K562 (cell line): ENCODE data around the gene PCSK7. TPM values are rescaled to one million over a fixed set of nuclear protein-coding genes. Genes with fewer than 3 reads are reported as not detected.
"Not testable (repeated sequence)": the region's sequence is repeated elsewhere in the genome, so short reads cannot be mapped to it uniquely, and the experiment has no call there.

Experiments used
- ATAC-seq: fragments of 200-7000 bp; cut with Tn5 transposase; 3 replicates; pipeline ENCODE4 v1.9.1; 2020; ENCODE audit warnings: moderate library complexity
- BruUV-seq: library from RNA; stranded (reverse); fragments of 400-500 nt; replicated peaks from 2 replicates; lab custom pipeline; 2021; lab: Mats Ljungman, UMichigan
- CTCF ChIA-PET: fragments of 300-600 bp; formaldehyde crosslinking; extraction: SDS; loops from one replicate; lab custom pipeline; 2021; ENCODE audit warnings: low intra/inter-chr PET ratio; lab: Yijun Ruan, JAX
- POLR2A ChIA-PET: fragments of 300-600, 350-650 bp; sonication (Branson Sonifier 250); formaldehyde crosslinking; extraction: SDS; loops from one replicate; lab custom pipeline; 2021; ENCODE audit warnings: antibody characterized with exemption, inconsistent platforms; lab: Yijun Ruan, JAX
- DNase-seq, 4 experiments: peaks; one replicate each; pipeline versions ENCODE4 v3.0.0 to v3.0.0-alpha.2; 2011 to 2018; ENCODE audit warnings: low spot score in 3 of 4, mixed read lengths in 3 of 4; ENCODE audit errors: extremely low read depth in 1 of 4
- FAIRE-seq: peaks from 2 replicates; lab custom pipeline; 2011; peaks lifted over from hg19 to GRCh38; lab: Jason Lieb, UNC
- H2AFZ ChIP-seq: 2 replicates; pipeline ENCODE4 v1.6.0; 2011; ENCODE audit warnings: low read depth, low read length, control low read depth, inconsistent platforms
- H3K27ac ChIP-seq: fragments of 200-600 bp; 3 replicates; pipeline ENCODE4 v1.8.0; 2011; ENCODE audit warnings: low read depth, mild to moderate bottlenecking, control low read depth, inconsistent platforms, low read length, moderate library complexity, mixed read lengths; ENCODE audit errors: extremely low read depth
- H3K27me3 ChIP-seq, 2 experiments: fragments of 300-600 bp in 1 of 2; 2 replicates in 1 of 2; 3 replicates in 1 of 2; pipeline versions ENCODE4 v1.6.0 to v1.8.0; 2011; ENCODE audit warnings: inconsistent platforms in 2 of 2, low read length in 2 of 2, mild to moderate bottlenecking in 1 of 2, mixed read lengths in 1 of 2, moderate library complexity in 1 of 2; ENCODE audit not compliant: control insufficient read depth in 2 of 2, insufficient read depth in 2 of 2
- H3K36me3 ChIP-seq: fragments of 300-600 bp; 3 replicates; pipeline ENCODE4 v1.8.0; 2011; ENCODE audit warnings: mild to moderate bottlenecking, low read length, inconsistent platforms; ENCODE audit not compliant: control insufficient read depth, insufficient read depth
- H3K4me1 ChIP-seq, 2 experiments: fragments of 200-600 bp in 1 of 2; replicated peaks in 1 of 2; 2 replicates in 1 of 2; 3 replicates in 1 of 2; pipeline versions ENCODE4 v1.5.1 to v1.8.0; 2011; ENCODE audit warnings: inconsistent platforms in 2 of 2, low read length in 2 of 2, mild to moderate bottlenecking in 1 of 2, mixed read lengths in 1 of 2, moderate library complexity in 1 of 2; ENCODE audit not compliant: control insufficient read depth in 2 of 2, insufficient read depth in 2 of 2
- H3K4me2 ChIP-seq: 2 replicates; pipeline ENCODE4 v1.6.1; 2011; ENCODE audit warnings: low read length, control low read depth, inconsistent platforms, mixed read lengths; ENCODE audit not compliant: insufficient read depth
- H3K4me3 ChIP-seq: fragments of 200-600 bp; sonication (generic), shearing (Covaris generic); 2 replicates; pipeline ENCODE4 v1.5.1; 2016; ENCODE audit warnings: control low read depth, inconsistent platforms
- H3K79me2 ChIP-seq: fragments of 200-600 bp; 3 replicates; pipeline ENCODE4 v1.8.0; 2011; ENCODE audit warnings: low read length, inconsistent platforms; ENCODE audit not compliant: control insufficient read depth, insufficient read depth
- H3K9ac ChIP-seq, 2 experiments: 2 replicates each; pipeline versions ENCODE4 v1.6.0 to v1.6.1; 2011; ENCODE audit warnings: low read depth in 2 of 2, low read length in 2 of 2, control low read depth in 1 of 2, inconsistent platforms in 1 of 2, mild to moderate bottlenecking in 1 of 2, mixed read lengths in 1 of 2; ENCODE audit not compliant: insufficient read depth in 1 of 2
- H3K9me1 ChIP-seq: one replicate; pipeline ENCODE4 v1.6.0; 2011; ENCODE audit warnings: inconsistent platforms, mild to moderate bottlenecking, low read length, moderate library complexity; ENCODE audit not compliant: control insufficient read depth, insufficient read depth
- H3K9me3 ChIP-seq: replicated peaks from 2 replicates; pipeline ENCODE4 v1.5.1; 2011; ENCODE audit warnings: low read depth, low read length, inconsistent platforms; ENCODE audit not compliant: control insufficient read depth, insufficient read depth
- H4K20me1 ChIP-seq: replicated peaks from 2 replicates; pipeline ENCODE4 v1.6.1; 2011; ENCODE audit warnings: low read length, inconsistent platforms, mixed read lengths; ENCODE audit not compliant: control insufficient read depth, insufficient read depth
- WGBS: fragments of 100-300 bp; shearing (Covaris generic); methylation state at CpG from one replicate; pipeline ENCODE4 v1.1.6; 2016; ENCODE audit warnings: low coverage, mixed read lengths; ENCODE audit not compliant: insufficient coverage; ENCODE audit errors: missing lambda C conversion rate; 5-methylcytosine and 5-hydroxymethylcytosine counted together
- in situ Hi-C: fragments of 300-500 bp; cut with MboI; formaldehyde crosslinking; loops from 4 replicates; pipeline ENCODE4 v1.15.0; 2018; ENCODE audit warnings: inconsistent platforms, mixed read lengths
- intact Hi-C: fragments of 100-400 bp; cut with micrococcal nuclease; formaldehyde crosslinking; loops from 2 replicates; pipeline ENCODE4 v1.14.2; 2022
- polyA plus RNA-seq, 8 experiments: library from polyadenylated mRNA; depleted of rRNA in 4 of 8; stranded (reverse) in 5 of 8; unstranded in 3 of 8; fragments of >200 nt; fragmentation: Nextera tagmentation in 2 of 8; fragmentation: Illumina TruSeq in 1 of 8; extraction: Ambion mirVana in 2 of 8; extraction: Trizol in 1 of 8; gene quantifications; 2 replicates each; pipeline versions ENCODE4 v1.2.1 to v1.2.3, GENCODE V29; 2011 to 2014; ENCODE audit warnings: inconsistent platforms in 1 of 8, missing spikeins in 1 of 8
- total RNA-seq, 7 experiments: library from RNA; depleted of rRNA in 6 of 7; stranded (reverse); fragments of >200 nt in 6 of 7; fragmentation: Illumina TruSeq in 2 of 7; extraction: Trizol in 2 of 7; gene quantifications; 2 replicates each; pipeline versions ENCODE4 v1.2.1 to v1.2.3, GENCODE V29; 2011 to 2021; ENCODE audit warnings: low replicate concordance in 1 of 7

The PCSK7 gene
- total and polyA plus RNA-seq, 9 of the 15 experiments (the other 6 are each of a cell fraction or from before 2014, with no cell fraction given): 3.1 to 29.2 (median 15.6) TPM

GRCh38 chr11:117207481-117207880 is 24.4 kb downstream of the PCSK7 start:
- POLR2A ChIA-PET, H3K27me3 ChIP-seq, ATAC-seq, H3K9me1 ChIP-seq, H3K9ac ChIP-seq, H3K4me3 ChIP-seq, H3K79me2 ChIP-seq, DNase-seq, H2AFZ ChIP-seq, BruUV-seq, H3K36me3 ChIP-seq, H3K27ac ChIP-seq, CTCF ChIA-PET, H3K9me3 ChIP-seq, H3K4me2 ChIP-seq, intact Hi-C loops, H3K4me1 ChIP-seq, H4K20me1 ChIP-seq: not testable (repeated sequence)
- in situ Hi-C loops: loop anchor here (5.0 kb wide), 1 partner anchor 70 kb away; no protein-coding TSS in a partner anchor
- 79% methylated on average over 5 of the region's 5 CpGs for WGBS
- peak; percentile 66 for FAIRE-seq

GRCh38 chr11:117206859-117207258 is 25.0 kb downstream of the PCSK7 start:
- in situ Hi-C loops: loop anchor here (5.0 kb wide), 1 partner anchor 70 kb away; no protein-coding TSS in a partner anchor

GRCh38 chr11:117206111-117206510 is 25.8 kb downstream of the PCSK7 start:
- in situ Hi-C loops: loop anchor here (5.0 kb wide), 1 partner anchor 69 kb away; no protein-coding TSS in a partner anchor
- H3K4me1 ChIP-seq, H3K9me3 ChIP-seq, H4K20me1 ChIP-seq, H3K27me3 ChIP-seq, H3K27ac ChIP-seq, ATAC-seq, CTCF ChIA-PET, DNase-seq, H2AFZ ChIP-seq, H3K9ac ChIP-seq, H3K4me2 ChIP-seq, FAIRE-seq, H3K36me3 ChIP-seq, intact Hi-C loops, H3K9me1 ChIP-seq, H3K79me2 ChIP-seq, BruUV-seq, H3K4me3 ChIP-seq: not testable (repeated sequence)
- 93% methylated on average over 4 of the region's 8 CpGs for WGBS
- POLR2A ChIA-PET: interaction anchor here (1.2 kb wide), 1 partner anchor 18 kb away, joined by 3 read pairs; no protein-coding TSS in a partner anchor

More at GRCh38 chr11:117206859-117207258, 25.0 kb downstream of the PCSK7 start:
- CTCF ChIA-PET, ATAC-seq, H3K9me1 ChIP-seq, intact Hi-C loops, H4K20me1 ChIP-seq, DNase-seq, BruUV-seq, H3K27me3 ChIP-seq, H3K4me2 ChIP-seq, H3K27ac ChIP-seq, H3K4me1 ChIP-seq, FAIRE-seq, H2AFZ ChIP-seq, H3K9ac ChIP-seq, H3K9me3 ChIP-seq, H3K4me3 ChIP-seq, H3K79me2 ChIP-seq, H3K36me3 ChIP-seq: not testable (repeated sequence)
- WGBS: 72% methylated on average over 3 of the region's 11 CpGs
- POLR2A ChIA-PET: interaction anchor here (1.2 kb wide), 1 partner anchor 18 kb away, joined by 3 read pairs; no protein-coding TSS in a partner anchor
